Measurements from ENCODE around the gene APBA2.

The APBA2 gene

GRCh38 chr15:28986726-28987125 lies 101.0 kb downstream of the APBA2 start:
- DNase-seq: no peak

- no peak for DNase-seq
Observed at GRCh38 chr15:28987337-28987736, 101.6 kb downstream of the APBA2 start.

- DNase-seq: no peak
Observed at GRCh38 chr15:28989239-28989830, 103.6 kb downstream of the APBA2 start.

- DNase-seq: no peak
Observed at GRCh38 chr15:28989896-28990295, 104.1 kb downstream of the APBA2 start.

- DNase-seq: no peak
Observed at GRCh38 chr15:28990390-28990789, 104.6 kb downstream of the APBA2 start.

- no peak for DNase-seq
Observed at GRCh38 chr15:28991236-28992171, 105.7 kb downstream of the APBA2 start.

DNA sequence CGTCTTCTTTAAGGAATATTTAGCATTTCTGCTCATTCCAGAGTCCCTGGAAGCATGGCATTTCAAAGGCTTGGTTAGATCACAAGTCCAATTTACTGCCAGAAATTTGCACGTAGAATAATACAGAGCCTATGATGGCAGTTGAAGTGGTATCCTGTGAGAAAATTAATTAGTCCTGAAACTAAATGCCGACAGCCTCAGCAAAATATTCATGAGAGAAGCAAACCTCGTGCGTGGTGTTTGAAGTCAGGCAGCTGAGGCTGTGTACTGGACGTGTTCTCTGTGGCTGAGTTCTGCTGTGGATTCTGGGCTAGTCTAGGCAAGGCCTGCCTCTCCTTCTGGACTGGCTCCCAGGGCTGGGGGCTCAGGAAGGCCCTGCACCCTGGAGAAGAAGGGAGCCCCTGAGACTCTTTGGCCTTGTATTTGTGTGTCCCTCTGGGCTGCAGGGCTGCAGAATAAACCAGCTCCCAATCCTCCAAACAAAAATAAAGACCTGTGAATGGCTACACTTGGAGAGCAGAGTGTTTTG lies 106.6 kb downstream of the APBA2 start:
- DNase-seq: no peak

DNA sequence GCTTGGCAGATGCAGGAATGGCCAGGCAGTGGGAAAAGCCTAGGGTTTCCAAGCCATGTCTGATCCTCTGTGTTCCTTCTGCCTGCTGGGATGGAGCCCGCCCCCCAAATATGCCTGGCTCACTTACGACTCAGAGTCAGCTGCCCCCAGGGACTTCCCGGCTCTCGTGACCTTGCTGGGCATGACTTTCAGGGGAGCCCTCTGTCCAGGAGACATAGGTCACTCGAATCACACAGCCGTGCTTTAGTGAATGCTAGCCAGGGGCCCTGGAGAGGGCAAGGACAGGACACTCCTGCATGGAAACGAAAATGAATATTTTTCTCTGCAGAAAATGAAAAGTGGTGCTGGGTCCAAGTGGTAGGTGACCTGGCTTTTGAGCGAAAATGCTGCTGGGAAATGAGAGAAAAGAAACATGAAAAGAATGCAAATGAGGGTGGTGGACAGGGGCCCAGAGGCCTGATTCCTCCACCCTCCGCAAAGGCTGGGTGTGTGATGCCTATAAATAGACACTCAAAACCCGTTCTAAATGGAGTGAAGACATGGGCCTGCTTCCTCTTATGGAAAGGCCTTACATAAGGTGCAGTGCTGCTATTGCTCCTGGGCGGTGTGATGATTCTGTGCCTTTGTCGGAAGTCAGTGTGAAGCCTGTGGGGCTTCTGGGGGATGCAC lies 107.4 kb downstream of the APBA2 start:
- DNase-seq: no peak

DNA sequence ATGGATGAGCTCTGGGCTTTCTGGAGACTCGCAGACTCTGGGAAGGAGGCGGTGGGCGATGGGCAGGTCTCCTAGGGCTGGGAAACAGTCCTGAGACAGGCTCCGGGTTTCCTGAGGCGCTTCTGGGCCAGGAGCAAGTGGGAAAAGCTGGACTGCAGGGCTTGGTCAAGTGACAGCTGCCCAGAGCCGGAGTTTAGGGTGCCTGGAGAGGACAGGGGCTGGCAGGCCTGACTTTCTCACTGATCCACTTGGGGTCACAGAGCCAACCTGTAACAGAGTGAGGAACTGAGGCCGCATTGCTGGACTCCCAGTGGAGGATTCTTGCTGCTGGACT lies 107.9 kb downstream of the APBA2 start:
- no peak for DNase-seq

GRCh38 chr15:28994142-28994830 lies 108.5 kb downstream of the APBA2 start:
- DNase-seq: no peak

- DNase-seq: no peak
Observed at GRCh38 chr15:28994831-28995596, 109.2 kb downstream of the APBA2 start.

- no peak for DNase-seq
Observed at GRCh38 chr15:28995705-28996104, 109.9 kb downstream of the APBA2 start.

GRCh38 chr15:28996289-28996688 lies 110.5 kb downstream of the APBA2 start:
- no peak for DNase-seq

GRCh38 chr15:28996953-28997352 lies 111.2 kb downstream of the APBA2 start:
- no peak for DNase-seq

GRCh38 chr15:28997791-28998190 lies 112.0 kb downstream of the APBA2 start:
- no peak for DNase-seq

DNA sequence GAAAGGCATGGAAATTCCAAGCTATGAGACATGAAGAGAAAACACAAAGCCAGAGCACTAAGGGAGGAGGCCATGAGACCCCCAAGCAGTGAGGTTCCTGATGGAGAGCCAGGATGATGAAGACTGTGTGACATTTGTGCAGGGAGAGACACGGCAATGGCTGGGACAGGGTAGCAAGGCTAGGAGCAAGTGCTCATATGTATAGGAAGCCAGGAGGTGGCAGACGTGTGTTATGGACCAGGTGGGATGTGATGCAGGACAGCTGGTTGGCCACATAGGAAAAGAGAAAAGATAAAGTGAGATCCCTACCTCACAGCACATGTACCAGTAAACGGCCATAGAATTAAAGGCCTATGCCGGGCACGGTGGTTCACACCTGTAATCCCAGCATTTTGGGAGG lies 112.7 kb downstream of the APBA2 start:
- no peak for DNase-seq

DNA sequence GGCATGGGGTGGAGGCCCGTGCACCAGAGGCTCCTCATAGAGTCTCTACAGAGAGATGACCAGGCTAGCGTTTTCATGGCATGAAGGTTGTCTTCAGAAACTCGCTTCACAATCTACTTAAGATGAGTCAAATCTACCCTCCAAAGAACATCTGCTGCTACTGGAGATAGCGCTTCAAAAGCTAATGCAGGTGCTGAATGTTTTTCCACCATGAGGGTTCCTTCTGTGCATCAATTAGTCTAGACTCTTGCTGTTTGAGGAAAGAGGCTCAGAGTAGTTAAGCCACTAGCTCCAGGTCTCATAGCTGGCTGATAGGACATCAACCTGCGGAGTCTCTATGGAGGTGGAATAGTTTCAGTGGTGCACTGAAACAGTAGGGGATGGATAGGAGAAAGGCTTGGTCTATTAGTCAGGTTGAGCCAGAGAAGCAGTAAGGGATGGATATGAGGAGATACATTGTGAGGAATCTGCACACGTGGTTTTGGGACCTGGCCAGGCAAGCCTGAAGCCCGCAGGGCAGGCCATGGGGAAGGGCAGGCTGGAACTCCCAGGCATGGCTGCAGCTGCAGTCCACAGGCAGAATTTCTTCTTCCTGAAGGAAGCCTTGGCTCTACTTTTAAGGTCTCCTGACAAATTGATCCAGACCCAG lies 117.5 kb downstream of the APBA2 start:
- DNase-seq: no peak

GRCh38 chr15:29003840-29004233 lies 118.1 kb downstream of the APBA2 start:
- DNase-seq: no peak

DNA sequence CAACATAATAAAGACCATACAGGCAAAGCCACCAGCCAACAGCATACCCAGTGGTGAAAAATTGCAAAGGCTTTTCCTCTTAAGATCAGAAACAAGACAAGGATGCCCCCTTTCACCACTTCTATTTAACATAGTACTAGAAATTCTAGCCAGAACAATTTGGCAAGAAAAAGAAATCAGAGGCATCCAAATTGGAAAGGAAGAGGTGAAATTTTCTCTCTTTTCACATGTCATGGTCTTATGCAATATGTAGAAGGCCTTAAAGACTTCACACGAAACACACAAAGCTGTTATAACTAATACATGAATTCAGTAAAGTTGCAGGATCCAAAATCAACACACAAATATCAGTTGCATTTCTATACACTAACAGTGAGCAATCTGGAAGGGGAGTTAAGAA lies 120.2 kb downstream of the APBA2 start:
- no peak for DNase-seq

DNA sequence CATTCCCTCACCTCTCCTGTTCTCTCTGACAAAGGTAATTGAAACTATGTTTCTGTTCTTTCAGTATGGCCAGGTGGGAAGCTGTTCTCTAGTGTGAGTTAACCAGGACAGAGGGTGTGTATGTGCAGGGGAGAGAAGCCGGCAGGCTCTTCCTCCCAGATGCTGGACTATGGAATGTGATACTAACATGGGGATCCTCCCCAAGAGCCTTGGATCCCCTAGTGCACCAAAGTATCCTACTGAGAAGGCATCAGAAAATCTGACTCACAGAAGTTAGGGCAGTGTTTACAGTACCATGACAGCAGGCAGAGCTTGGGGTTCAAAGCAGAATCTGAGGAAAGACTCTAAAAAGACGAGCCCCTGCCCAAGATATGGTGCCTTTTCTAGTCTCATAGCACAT lies 123.1 kb downstream of the APBA2 start:
- no peak for DNase-seq

- DNase-seq: no peak
Observed at GRCh38 chr15:29012097-29012496, 126.3 kb downstream of the APBA2 start.

- DNase-seq: no peak
Observed at GRCh38 chr15:29014493-29014892, 128.7 kb downstream of the APBA2 start.
